GM18511 (cell line): ENCODE data around the gene GATAD1.
"Not testable (repeated sequence)": the region's sequence is repeated elsewhere in the genome, so short reads cannot be mapped to it uniquely, and the experiment has no call there.

ENCODE experiments used
- ATAC-seq: cut with Tn5 transposase; IDR thresholded peaks from one replicate; pipeline ENCODE4 v1.9.1; 2021; ENCODE audit warnings: mild to moderate bottlenecking, moderate library complexity; ENCODE audit not compliant: unreplicated experiment

Gene GATAD1, protein sequence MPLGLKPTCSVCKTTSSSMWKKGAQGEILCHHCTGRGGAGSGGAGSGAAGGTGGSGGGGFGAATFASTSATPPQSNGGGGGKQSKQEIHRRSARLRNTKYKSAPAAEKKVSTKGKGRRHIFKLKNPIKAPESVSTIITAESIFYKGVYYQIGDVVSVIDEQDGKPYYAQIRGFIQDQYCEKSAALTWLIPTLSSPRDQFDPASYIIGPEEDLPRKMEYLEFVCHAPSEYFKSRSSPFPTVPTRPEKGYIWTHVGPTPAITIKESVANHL

GRCh38 chr7:92447345-92448204 lies at the start of gene GATAD1:
GATAD1 (plus strand) TSS chr7:92447482; CDS start chr7:92447730, 248 bp downstream.
- peak; percentile 92 for ATAC-seq

GRCh38 chr7:92397542-92397941 lies 49.7 kb upstream of the GATAD1 start:
- no peak for ATAC-seq

GRCh38 chr7:92400013-92400412 lies 47.3 kb upstream of the GATAD1 start:
- no peak for ATAC-seq

DNA sequence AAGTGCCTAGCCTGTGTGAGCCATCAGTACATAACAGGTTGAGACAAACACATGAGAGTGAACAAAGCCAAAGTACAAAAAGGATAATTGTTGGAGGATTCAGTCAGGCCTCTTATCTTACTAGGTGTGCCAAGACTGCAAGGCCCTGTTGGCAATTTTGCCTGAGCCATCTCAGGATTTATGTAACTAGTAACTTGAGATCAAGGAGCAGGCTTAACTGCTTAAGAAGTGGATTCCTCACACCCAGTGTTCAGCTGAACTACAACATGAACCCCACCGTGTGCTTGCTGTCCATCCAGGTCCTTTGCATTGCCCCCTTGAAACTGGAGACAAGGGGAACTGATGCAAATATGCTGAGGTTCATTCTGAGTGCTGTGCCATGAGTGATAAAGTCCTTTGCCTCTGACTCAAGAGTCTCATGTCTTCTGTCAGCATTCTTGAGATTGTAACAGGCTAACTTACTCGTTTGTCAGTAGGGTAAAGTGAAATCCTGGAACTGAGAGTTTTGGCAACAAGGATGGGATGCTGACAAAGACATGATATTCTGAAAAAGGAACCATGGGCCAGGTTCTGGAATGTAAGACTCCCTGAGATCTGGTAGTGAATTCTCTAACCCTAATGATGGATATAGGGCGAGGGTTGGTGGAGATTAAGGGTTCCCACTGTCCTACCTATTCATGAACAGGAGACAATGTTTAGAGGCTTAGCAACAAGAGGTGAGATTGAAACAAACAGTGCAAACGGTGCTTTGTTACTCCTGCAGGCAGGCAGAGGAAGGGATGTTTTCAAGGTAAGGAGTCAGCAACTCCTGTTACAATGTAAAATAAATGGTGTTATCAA lies 44.1 kb upstream of the GATAD1 start:
- ATAC-seq: no peak

DNA sequence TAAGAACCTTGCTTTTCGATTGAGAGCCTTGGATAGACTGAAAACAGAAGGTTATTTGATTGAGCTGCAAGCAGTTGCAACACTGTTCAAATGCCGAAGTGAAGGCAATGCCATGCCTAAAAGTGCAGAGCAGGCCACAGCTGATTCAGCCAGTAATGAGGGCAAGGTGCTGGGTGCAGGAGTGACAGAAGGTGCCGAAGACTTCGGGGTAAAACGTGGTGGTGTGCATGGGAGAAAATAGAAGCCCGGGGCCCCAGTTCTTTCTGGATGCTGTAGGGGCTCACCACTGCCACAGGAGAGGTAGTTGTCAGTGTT lies 43.6 kb upstream of the GATAD1 start:
- no peak for ATAC-seq

DNA sequence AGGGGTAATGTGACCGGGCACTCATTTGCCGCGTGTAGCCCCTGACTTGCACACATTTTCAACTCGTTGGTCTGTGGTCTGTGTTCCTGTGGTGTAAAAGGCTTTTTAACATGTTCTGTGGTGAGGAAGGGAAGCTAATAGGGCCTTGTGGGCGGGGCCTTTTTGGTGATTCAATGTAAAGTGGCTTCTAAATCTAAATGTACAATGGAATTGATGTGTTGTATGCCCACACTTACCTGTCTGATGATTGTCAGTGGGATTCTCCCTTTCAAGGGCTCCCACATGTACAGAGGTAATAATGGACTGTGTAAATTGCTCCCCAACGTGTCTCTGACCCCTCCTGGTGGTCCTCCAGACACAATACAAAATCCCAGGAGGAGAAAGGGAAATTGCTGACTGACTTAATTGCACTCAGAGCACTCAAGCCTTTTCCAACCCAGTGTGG lies 43.1 kb upstream of the GATAD1 start:
- no peak for ATAC-seq

DNA sequence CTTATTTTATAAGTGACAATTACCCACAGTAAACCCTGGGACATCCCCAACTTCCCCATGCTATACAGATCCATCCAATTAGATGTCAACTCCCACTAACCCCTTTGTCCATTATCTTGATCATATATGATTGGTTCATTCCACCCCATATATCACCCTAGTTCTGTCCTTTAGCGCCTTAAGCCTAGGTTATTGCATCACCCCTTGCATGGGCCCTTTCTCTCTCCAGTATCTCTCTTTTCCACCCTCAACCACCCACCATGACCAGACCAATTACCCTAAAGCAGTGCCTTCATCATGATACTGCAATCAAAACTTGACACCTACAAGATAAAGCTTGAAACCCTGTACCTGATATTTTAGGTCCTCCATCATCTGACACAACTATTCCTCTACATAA lies 37.9 kb upstream of the GATAD1 start:
- ATAC-seq: no peak

DNA sequence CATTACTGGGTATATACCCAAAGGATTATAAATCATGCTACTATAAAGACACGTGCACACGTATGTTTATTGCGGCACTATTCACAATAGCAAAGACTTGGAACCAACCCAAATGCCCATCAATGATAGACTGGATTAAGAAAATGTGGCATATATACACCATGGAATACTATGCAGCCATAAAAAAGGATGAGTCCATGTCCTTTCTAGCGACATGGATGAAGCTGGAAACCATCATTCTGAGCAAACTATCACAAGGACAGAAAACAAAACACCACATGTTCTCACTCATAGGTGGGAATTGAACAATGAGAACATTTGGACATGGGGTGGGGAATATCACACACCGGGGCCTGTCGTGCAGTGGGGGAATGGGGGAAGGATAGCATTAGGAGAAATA lies 37.1 kb upstream of the GATAD1 start:
- not testable (repeated sequence) for ATAC-seq

- ATAC-seq: no peak
These were observed 34.5 kb upstream of the GATAD1 start for GRCh38 chr7:92412745-92413144.

GRCh38 chr7:92413550-92413949 lies 33.7 kb upstream of the GATAD1 start:
- no peak for ATAC-seq

GRCh38 chr7:92415225-92415624 lies 32.1 kb upstream of the GATAD1 start:
- ATAC-seq: no peak

DNA sequence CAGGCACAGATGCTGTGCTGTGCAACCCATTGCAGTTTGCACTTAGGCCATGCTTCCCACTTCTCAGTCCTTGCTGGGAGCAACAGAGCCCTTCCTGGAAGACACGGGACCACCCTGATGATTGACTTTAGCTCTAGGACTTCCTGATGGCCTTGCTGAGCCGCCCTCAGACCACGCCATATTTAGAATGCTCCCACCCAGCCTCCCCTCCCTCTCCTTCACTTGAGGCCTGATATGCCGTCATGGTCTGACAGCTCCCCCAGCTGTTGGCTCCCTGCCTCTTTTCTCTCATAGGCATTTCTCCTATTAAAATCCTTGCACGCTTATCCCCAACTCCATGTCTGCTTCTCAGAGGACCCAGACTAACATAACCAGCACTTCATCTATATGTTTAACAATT lies 29.4 kb upstream of the GATAD1 start:
- ATAC-seq: no peak

GRCh38 chr7:92421676-92422435 lies 25.4 kb upstream of the GATAD1 start:
- no peak for ATAC-seq

DNA sequence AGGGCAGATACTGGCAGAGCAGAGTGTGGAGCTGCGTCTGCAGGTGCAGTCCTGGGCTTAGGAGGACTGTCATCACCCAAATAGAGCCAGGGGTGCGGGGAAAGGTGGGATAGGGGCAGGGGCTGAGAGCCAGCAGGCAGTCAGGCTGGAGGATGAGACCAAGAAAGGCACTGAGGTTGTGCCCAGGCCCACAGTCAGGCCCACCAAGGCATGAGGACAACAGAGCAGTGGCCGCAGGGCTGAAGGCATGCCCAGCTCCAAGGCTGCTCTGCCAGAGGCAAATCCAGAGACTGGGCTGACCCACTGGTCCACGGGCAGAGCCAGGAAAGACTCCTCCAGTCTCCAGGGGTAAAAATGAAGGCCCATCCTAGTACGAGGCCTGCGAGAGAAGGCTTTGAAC lies 24.4 kb upstream of the GATAD1 start:
- ATAC-seq: no peak

GRCh38 chr7:92423710-92424131 lies 23.6 kb upstream of the GATAD1 start:
- no peak for ATAC-seq

DNA sequence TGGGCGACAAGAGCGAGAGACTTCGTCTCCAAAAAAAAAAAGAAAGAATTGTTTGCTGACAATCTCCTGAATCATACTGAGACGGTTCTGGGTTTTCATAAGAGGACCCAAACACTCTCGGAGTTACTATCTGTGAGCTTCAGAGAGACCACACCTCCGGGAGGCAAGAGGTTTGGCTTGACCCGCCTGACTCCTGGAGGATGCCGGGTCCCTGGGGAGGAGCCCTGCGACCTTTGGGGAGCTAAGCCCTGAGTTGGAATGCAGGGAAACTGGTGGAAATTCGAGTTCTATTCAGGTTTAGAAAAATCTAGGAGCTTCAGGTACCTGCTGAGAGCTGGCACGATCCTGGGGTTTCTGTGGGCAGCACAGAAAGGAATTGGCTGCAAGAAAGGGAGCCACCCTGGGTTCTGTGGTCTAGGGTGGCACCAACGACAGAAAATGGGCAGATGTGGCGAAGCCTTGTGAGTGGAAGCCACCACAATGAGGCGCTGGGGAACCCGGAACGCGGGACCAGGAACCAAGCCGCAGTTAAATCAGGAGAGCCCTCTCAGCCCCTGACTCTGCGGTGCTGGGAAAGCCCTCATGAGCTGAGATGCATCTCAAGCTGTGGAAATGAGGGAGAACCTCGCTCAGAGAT lies 21.9 kb upstream of the GATAD1 start:
- ATAC-seq: no peak

- no peak for ATAC-seq
These were observed 20.1 kb upstream of the GATAD1 start for GRCh38 chr7:92427193-92427592.

GRCh38 chr7:92432299-92432946 lies 14.9 kb upstream of the GATAD1 start:
- ATAC-seq: no peak

GRCh38 chr7:92433019-92433418 lies 14.3 kb upstream of the GATAD1 start:
- ATAC-seq: no peak

DNA sequence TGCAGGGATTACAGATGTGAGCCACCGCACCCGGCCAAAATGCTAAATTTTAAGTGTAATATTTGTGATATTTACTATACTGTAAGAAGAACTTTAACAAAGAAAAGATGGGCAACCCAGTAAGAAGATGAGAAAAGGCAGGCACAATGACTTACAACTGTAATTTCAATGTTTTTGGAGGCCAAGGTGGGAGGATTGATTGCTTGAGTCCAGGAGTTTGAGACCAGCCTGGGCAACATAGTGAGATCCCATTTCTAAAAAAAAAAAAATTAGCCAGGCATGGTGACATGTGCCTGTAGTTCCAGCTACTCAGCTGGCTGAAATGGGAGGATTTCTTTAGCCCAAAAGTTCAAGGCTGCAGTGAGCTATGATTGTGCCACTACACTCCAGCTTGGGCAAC lies 11.7 kb upstream of the GATAD1 start:
- ATAC-seq: no peak
